ENCODE data around the gene SRRM4.

DNA sequence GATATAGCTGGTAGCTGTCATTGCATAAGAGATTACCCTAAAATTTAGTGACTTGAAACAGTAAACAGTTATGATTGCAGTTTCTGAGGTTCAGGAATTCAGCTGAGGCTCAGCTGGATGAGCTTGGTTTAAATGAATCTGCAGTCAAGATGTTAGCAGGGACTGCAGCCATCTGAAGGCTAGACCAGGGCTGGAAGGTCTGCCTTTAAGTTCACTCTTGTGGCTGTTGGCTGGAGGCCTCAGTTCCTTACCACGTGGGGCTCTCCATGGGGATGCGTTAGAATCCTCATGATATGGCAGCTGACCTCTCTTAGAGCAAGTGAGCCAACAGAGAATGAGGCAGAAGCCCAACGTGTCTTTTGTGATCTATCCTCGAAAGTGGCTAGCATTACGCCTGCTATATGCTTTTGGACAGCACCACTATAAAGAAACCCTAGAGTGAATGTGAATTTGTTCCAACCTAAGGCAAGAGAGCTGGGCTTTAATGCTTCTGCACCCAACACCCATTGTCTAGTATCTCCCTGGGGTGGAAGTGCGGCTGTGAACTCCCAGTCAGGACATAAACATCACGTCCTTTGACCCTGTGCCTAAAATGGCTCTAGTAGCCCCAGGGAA lies 223.4 kb downstream of the SRRM4 start:
- no peak for TF ChIP-seq POLR2AphosphoS5 (IDR thresholded peaks at IDR 0.05; ENCODE audit: low read depth)
- TF ChIP-seq, protein P1, sequence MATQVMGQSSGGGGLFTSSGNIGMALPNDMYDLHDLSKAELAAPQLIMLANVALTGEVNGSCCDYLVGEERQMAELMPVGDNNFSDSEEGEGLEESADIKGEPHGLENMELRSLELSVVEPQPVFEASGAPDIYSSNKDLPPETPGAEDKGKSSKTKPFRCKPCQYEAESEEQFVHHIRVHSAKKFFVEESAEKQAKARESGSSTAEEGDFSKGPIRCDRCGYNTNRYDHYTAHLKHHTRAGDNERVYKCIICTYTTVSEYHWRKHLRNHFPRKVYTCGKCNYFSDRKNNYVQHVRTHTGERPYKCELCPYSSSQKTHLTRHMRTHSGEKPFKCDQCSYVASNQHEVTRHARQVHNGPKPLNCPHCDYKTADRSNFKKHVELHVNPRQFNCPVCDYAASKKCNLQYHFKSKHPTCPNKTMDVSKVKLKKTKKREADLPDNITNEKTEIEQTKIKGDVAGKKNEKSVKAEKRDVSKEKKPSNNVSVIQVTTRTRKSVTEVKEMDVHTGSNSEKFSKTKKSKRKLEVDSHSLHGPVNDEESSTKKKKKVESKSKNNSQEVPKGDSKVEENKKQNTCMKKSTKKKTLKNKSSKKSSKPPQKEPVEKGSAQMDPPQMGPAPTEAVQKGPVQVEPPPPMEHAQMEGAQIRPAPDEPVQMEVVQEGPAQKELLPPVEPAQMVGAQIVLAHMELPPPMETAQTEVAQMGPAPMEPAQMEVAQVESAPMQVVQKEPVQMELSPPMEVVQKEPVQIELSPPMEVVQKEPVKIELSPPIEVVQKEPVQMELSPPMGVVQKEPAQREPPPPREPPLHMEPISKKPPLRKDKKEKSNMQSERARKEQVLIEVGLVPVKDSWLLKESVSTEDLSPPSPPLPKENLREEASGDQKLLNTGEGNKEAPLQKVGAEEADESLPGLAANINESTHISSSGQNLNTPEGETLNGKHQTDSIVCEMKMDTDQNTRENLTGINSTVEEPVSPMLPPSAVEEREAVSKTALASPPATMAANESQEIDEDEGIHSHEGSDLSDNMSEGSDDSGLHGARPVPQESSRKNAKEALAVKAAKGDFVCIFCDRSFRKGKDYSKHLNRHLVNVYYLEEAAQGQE (IDR thresholded peaks at IDR 0.05; ENCODE audit: unreplicated experiment), result no peak
- no peak for TF ChIP-seq EZH2 (IDR thresholded peaks at IDR 0.05; ENCODE audit: low read depth, unreplicated experiment)
- TF ChIP-seq CTCF (conservative IDR thresholded peaks at IDR 0.05; ENCODE audit: low read depth in 2 of 2), result no peak
- TF ChIP-seq, protein P2, sequence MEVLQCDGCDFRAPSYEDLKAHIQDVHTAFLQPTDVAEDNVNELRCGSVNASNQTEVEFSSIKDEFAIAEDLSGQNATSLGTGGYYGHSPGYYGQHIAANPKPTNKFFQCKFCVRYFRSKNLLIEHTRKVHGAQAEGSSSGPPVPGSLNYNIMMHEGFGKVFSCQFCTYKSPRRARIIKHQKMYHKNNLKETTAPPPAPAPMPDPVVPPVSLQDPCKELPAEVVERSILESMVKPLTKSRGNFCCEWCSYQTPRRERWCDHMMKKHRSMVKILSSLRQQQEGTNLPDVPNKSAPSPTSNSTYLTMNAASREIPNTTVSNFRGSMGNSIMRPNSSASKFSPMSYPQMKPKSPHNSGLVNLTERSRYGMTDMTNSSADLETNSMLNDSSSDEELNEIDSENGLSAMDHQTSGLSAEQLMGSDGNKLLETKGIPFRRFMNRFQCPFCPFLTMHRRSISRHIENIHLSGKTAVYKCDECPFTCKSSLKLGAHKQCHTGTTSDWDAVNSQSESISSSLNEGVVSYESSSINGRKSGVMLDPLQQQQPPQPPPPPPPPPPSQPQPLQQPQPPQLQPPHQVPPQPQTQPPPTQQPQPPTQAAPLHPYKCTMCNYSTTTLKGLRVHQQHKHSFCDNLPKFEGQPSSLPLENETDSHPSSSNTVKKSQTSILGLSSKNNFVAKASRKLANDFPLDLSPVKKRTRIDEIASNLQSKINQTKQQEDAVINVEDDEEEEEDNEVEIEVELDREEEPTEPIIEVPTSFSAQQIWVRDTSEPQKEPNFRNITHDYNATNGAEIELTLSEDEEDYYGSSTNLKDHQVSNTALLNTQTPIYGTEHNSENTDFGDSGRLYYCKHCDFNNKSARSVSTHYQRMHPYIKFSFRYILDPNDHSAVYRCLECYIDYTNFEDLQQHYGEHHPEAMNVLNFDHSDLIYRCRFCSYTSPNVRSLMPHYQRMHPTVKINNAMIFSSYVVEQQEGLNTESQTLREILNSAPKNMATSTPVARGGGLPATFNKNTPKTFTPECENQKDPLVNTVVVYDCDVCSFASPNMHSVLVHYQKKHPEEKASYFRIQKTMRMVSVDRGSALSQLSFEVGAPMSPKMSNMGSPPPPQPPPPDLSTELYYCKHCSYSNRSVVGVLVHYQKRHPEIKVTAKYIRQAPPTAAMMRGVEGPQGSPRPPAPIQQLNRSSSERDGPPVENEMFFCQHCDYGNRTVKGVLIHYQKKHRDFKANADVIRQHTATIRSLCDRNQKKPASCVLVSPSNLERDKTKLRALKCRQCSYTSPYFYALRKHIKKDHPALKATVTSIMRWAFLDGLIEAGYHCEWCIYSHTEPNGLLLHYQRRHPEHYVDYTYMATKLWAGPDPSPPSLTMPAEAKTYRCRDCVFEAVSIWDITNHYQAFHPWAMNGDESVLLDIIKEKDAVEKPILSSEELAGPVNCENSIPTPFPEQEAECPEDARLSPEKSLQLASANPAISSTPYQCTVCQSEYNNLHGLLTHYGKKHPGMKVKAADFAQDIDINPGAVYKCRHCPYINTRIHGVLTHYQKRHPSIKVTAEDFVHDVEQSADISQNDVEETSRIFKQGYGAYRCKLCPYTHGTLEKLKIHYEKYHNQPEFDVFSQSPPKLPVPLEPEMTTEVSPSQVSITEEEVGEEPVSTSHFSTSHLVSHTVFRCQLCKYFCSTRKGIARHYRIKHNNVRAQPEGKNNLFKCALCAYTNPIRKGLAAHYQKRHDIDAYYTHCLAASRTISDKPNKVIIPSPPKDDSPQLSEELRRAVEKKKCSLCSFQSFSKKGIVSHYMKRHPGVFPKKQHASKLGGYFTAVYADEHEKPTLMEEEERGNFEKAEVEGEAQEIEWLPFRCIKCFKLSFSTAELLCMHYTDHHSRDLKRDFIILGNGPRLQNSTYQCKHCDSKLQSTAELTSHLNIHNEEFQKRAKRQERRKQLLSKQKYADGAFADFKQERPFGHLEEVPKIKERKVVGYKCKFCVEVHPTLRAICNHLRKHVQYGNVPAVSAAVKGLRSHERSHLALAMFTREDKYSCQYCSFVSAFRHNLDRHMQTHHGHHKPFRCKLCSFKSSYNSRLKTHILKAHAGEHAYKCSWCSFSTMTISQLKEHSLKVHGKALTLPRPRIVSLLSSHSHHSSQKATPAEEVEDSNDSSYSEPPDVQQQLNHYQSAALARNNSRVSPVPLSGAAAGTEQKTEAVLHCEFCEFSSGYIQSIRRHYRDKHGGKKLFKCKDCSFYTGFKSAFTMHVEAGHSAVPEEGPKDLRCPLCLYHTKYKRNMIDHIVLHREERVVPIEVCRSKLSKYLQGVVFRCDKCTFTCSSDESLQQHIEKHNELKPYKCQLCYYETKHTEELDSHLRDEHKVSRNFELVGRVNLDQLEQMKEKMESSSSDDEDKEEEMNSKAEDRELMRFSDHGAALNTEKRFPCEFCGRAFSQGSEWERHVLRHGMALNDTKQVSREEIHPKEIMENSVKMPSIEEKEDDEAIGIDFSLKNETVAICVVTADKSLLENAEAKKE (CRISPR knock-in tag; IDR thresholded peaks at IDR 0.05), result no peak
- no peak for TF ChIP-seq ZNF331 (CRISPR knock-in tag; IDR thresholded peaks at IDR 0.05; ENCODE audit: low read depth)
- TF ChIP-seq STAT1 (IDR thresholded peaks at IDR 0.05; ENCODE audit: unreplicated experiment), result no peak
- TF ChIP-seq CREB1 (CRISPR knock-in tag; IDR thresholded peaks at IDR 0.05; ENCODE audit: low read depth), result no peak
- no peak for TF ChIP-seq EZH2phosphoT487 (IDR thresholded peaks at IDR 0.05; ENCODE audit: unreplicated experiment)
- no peak for TF ChIP-seq ZNF114 (CRISPR knock-in tag; IDR thresholded peaks at IDR 0.05)
- TF ChIP-seq JUNB (IDR thresholded peaks at IDR 0.05; ENCODE audit: unreplicated experiment), result no peak
